Caco-2 (cell line): ENCODE results near the gene NOP14. TPM values are rescaled to one million over a fixed set of nuclear protein-coding genes. Genes with fewer than 3 reads are reported as not detected.

Source experiments
- BruUV-seq: library from RNA; stranded (reverse); fragments of 400-500 nt; replicated peaks from 2 replicates; lab custom pipeline; 2021; lab: Mats Ljungman, UMichigan
- CTCF ChIA-PET: fragments of 300-600 bp; sonication (Branson Sonifier 250); formaldehyde crosslinking; loops from one replicate; lab custom pipeline; 2022; ENCODE audit warnings: antibody characterized with exemption; lab: Charles Lee
- POLR2A ChIA-PET: fragments of 300-600 bp; sonication (Branson Sonifier 250); formaldehyde crosslinking; loops from one replicate; lab custom pipeline; 2022; ENCODE audit warnings: antibody characterized with exemption; lab: Charles Lee
- DNase-seq, 2 experiments: peaks; one replicate each; pipeline versions ENCODE4 v3.0.0 to v3.0.0-alpha.2; 2020 to 2022
- H3K27me3 ChIP-seq: replicated peaks from 2 replicates; pipeline ENCODE4 v1.6.0; 2011; ENCODE audit warnings: low read length; ENCODE audit not compliant: control insufficient read depth, insufficient read depth
- H3K36me3 ChIP-seq: 2 replicates; pipeline ENCODE4 v1.5.1; 2011; ENCODE audit warnings: low read length; ENCODE audit not compliant: control insufficient read depth, insufficient read depth
- H3K4me1 ChIP-seq: fragments of 250-450 bp; sonication (Bioruptor Pico); 2 replicates; pipeline ENCODE4 v1.5.1; 2020; ENCODE audit warnings: mild to moderate bottlenecking
- H3K4me3 ChIP-seq: 2 replicates; pipeline ENCODE4 v1.5.1; 2011; ENCODE audit warnings: low read depth, mild to moderate bottlenecking, control low read depth, low read length
- H3K9me3 ChIP-seq: fragments of 250-450 bp; sonication (Bioruptor Pico); 2 replicates; pipeline ENCODE4 v1.5.1; 2020; ENCODE audit warnings: mild to moderate bottlenecking, moderate library complexity
- H3K27ac Mint-ChIP-seq: one replicate; pipeline ENCODE4 v1.8.0; 2022; ENCODE audit warnings: mixed read lengths; ENCODE audit not compliant: unreplicated experiment
- H3K27me3 Mint-ChIP-seq: one replicate; pipeline ENCODE4 v1.8.0; 2022; ENCODE audit warnings: mixed read lengths; ENCODE audit not compliant: insufficient read depth, unreplicated experiment
- H3K36me3 Mint-ChIP-seq: one replicate; pipeline ENCODE4 v1.8.0; 2022; ENCODE audit warnings: mild to moderate bottlenecking, mixed read lengths; ENCODE audit not compliant: insufficient read depth, unreplicated experiment
- H3K4me1 Mint-ChIP-seq: one replicate; pipeline ENCODE4 v1.8.0; 2022; ENCODE audit warnings: low read depth, mixed read lengths; ENCODE audit not compliant: unreplicated experiment
- H3K4me3 Mint-ChIP-seq: one replicate; pipeline ENCODE4 v1.8.0; 2022; ENCODE audit warnings: mild to moderate bottlenecking, moderate library complexity, mixed read lengths; ENCODE audit not compliant: unreplicated experiment
- H3K9me3 Mint-ChIP-seq: one replicate; pipeline ENCODE4 v1.8.0; 2022; ENCODE audit warnings: mixed read lengths; ENCODE audit not compliant: unreplicated experiment
- intact Hi-C: fragments of 100-400 bp; cut with micrococcal nuclease; formaldehyde crosslinking; loops from one replicate; pipeline ENCODE4 v1.10.0; 2022; ENCODE audit not compliant: unreplicated experiment
- total RNA-seq: library from RNA; stranded (reverse); gene quantifications from 2 replicates; pipeline ENCODE4 v1.2.3, GENCODE V29; 2022
- TF ChIP-seq, protein P1 (sequence below), 2 experiments: fragments of 200-600 bp in 1 of 2; IDR thresholded peaks; 1 replicate in 1 of 2; 2 replicates in 1 of 2; pipeline versions ENCODE4 v1.5.1 to v1.8.0; 2011 to 2022; ENCODE audit warnings: antibody characterized with exemption in 1 of 2, control low read depth in 1 of 2, inconsistent platforms in 1 of 2, low read depth in 1 of 2, low read length in 1 of 2, mild to moderate bottlenecking in 1 of 2, moderate library complexity in 1 of 2; ENCODE audit not compliant: insufficient read depth in 1 of 2, severe bottlenecking in 1 of 2, unreplicated experiment in 1 of 2

The NOP14 gene
- total RNA-seq, 1 experiment from 2014 or later = 55.2 TPM

DNA sequence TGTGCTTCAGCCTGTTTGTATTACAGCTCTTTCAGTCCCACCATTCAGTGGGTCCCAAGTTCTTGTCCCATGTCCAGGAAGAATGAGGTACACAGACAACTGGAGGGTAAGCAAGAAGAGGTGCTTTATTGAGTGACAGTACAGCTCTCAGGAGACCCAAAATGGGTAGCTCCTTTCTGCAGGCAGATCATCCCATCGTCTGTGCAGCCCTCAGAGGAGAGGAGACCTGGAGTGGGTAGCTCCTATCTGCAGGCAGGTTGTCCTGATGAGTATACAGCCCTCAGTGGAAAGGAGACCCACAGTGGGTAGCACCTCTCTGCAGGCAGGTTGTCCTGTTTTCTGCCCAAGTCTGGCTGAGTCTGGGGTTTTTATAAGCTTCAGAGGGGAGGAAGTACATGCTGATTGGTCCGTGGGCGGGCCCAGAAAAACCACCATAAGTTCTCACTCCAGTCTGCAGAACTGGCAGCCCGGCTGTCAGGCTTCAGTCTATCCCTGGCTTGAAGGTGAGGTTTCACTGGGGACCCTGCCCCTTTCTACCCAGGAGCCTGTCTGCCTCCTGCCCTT, 18.1 kb upstream of the NOP14 start:
- ChIA-PET CTCF (no interaction called here), POLR2A (no interaction called here)
- H3K36me3 Mint-ChIP-seq = no peaks in the 10 kb centered on the region
- no peaks in the 10 kb centered on the region for H3K9me3 Mint-ChIP-seq
- no peak overlapping the region for H3K27ac Mint-ChIP-seq
- no peaks in the 10 kb centered on the region for H3K4me1 Mint-ChIP-seq
- no TSS peak for BruUV-seq
- H3K36me3 ChIP-seq = no peaks in the 10 kb centered on the region
- no peak overlapping the region for H3K4me3 ChIP-seq
- intact Hi-C loops = no loop called here
- peaks cover 9% of the 10 kb centered on the region; the same call in 1 of the 2 replicates for H3K4me1 ChIP-seq
- no peaks in the 10 kb centered on the region for H3K27me3 Mint-ChIP-seq
- no peaks in the 10 kb centered on the region for H3K27me3 ChIP-seq
- H3K9me3 ChIP-seq = peaks cover 18% of the 10 kb centered on the region
- TF ChIP-seq, protein P1, sequence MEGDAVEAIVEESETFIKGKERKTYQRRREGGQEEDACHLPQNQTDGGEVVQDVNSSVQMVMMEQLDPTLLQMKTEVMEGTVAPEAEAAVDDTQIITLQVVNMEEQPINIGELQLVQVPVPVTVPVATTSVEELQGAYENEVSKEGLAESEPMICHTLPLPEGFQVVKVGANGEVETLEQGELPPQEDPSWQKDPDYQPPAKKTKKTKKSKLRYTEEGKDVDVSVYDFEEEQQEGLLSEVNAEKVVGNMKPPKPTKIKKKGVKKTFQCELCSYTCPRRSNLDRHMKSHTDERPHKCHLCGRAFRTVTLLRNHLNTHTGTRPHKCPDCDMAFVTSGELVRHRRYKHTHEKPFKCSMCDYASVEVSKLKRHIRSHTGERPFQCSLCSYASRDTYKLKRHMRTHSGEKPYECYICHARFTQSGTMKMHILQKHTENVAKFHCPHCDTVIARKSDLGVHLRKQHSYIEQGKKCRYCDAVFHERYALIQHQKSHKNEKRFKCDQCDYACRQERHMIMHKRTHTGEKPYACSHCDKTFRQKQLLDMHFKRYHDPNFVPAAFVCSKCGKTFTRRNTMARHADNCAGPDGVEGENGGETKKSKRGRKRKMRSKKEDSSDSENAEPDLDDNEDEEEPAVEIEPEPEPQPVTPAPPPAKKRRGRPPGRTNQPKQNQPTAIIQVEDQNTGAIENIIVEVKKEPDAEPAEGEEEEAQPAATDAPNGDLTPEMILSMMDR (IDR thresholded peaks at IDR 0.05; ENCODE audit: insufficient read depth in 1 of 2, low read depth in 1 of 2, low read length in 1 of 2, severe bottlenecking in 1 of 2, unreplicated experiment in 1 of 2) = no peak
- no peak for DNase-seq
- H3K4me3 Mint-ChIP-seq = no peak overlapping the region

DNA sequence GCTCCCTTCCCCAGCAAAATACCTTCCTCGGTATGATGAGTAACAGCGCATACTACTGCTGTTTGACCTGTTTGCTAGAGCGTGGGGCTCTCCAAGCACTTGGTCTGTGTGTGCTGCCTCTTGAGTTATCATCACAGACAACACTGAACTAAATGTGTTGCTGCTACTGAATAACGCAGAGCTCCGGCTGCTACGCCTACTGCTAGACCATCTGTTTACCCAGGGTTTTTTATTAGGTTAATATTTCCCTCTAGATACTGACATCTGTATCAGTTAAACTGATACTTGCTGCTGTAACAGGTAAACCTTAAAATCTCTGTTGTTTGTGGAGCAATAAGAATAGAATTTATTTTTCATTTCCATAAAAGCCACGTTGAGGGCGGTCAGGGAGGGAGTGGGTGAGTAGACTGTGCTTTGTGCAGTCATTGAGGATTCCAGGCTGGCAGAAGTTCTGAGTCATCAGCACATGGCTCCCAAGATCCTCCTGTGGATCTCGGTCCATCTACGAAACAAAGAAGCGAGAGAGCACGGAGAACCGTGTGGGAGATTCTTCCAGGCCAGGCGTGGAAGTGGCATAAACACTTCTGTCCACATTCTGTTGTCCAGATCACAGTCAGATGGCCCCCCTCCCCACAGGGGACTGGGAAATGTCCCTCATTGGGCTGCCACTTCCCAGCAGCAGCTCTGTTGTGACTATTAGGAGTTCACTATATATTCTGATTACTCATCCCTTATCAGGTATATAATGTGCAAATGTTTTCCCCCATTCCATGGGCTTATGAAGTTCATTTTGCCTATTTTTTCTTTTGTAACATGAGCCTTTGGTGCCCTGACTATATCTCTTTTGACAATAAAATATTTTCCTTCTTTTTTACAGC, 14.2 kb upstream of the NOP14 start:
- H3K9me3 Mint-ChIP-seq = no peaks in the 10 kb centered on the region
- H3K27ac Mint-ChIP-seq = peak overlapping the region; percentile 57
- ChIA-PET CTCF (interaction anchor here (0.6 to 1.2 kb wide), 5 partner anchors 13 to 55 kb away, joined by 3 to 9 read pairs (median 5); no protein-coding TSS in a partner anchor), POLR2A (no interaction called here)
- no peak overlapping the region; the same call in 1 of the 2 replicates for H3K4me3 ChIP-seq
- no peak for DNase-seq
- no TSS peak for BruUV-seq
- H3K36me3 Mint-ChIP-seq = no peaks in the 10 kb centered on the region
- H3K4me1 ChIP-seq = peaks cover 15% of the 10 kb centered on the region
- TF ChIP-seq, protein P1 (IDR thresholded peaks at IDR 0.05; ENCODE audit: insufficient read depth in 1 of 2, low read depth in 1 of 2, low read length in 1 of 2, severe bottlenecking in 1 of 2, unreplicated experiment in 1 of 2) = no peak
- peaks cover 18% of the 10 kb centered on the region for H3K9me3 ChIP-seq
- H3K27me3 Mint-ChIP-seq = no peaks in the 10 kb centered on the region
- intact Hi-C loops = loop anchor here (1.0 kb wide), 1 partner anchor 60 kb away; no protein-coding TSS in a partner anchor
- no peaks in the 10 kb centered on the region for H3K36me3 ChIP-seq
- H3K27me3 ChIP-seq = no peaks in the 10 kb centered on the region
- H3K4me3 Mint-ChIP-seq = no peak overlapping the region
- no peaks in the 10 kb centered on the region for H3K4me1 Mint-ChIP-seq

DNA sequence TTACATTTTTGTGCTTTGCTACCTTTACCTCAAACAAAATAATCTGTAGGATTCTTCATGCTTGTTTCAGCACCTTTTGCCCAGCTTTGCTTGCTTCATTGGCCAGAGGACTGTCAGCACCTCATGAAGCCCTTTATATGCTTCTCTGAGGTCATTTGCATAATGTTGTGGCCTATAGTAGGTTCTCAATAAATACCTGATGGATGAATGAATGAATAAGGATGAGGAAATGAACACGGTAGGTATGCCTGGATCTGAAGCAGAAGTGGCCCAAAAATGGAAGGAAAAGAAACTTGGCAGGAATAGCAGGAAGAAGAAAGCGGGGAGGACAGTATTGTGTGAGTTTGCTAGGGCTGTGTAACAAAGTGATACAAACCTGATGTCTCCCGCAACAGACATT, 8.1 kb upstream of the NOP14 start:
- Histone ChIP-seq H3K4me1 (peaks cover 14% of the 10 kb centered on the region), H3K4me3 (no peak overlapping the region), H3K36me3 (no peaks in the 10 kb centered on the region), H3K9me3 (no peaks in the 10 kb centered on the region), H3K27me3 (no peaks in the 10 kb centered on the region)
- H3K36me3 Mint-ChIP-seq = no peaks in the 10 kb centered on the region
- H3K27me3 Mint-ChIP-seq = no peaks in the 10 kb centered on the region
- no peaks in the 10 kb centered on the region for H3K9me3 Mint-ChIP-seq
- H3K4me3 Mint-ChIP-seq = no peak overlapping the region
- CTCF ChIA-PET = no interaction called here
- TF ChIP-seq, protein P1 (IDR thresholded peaks at IDR 0.05; ENCODE audit: insufficient read depth in 1 of 2, low read depth in 1 of 2, low read length in 1 of 2, severe bottlenecking in 1 of 2, unreplicated experiment in 1 of 2) = no peak
- H3K4me1 Mint-ChIP-seq = peaks cover 10% of the 10 kb centered on the region
- intact Hi-C loops = no loop called here
- POLR2A ChIA-PET = no interaction called here
- BruUV-seq = no TSS peak
- H3K27ac Mint-ChIP-seq = no peak overlapping the region
- no peak for DNase-seq
